NCI-H748 (cell line): ENCODE measurements around the gene PSMD8.
"Not testable (repeated sequence)": the region's sequence is repeated elsewhere in the genome, so short reads cannot be mapped to it uniquely, and the experiment has no call there.

ENCODE experiments used
- DNase-seq: peaks from one replicate; lab custom pipeline; 2025; ENCODE audit not compliant: unreplicated experiment; lab: John Stamatoyannopoulos, UW

The PSMD8 gene

DNA sequence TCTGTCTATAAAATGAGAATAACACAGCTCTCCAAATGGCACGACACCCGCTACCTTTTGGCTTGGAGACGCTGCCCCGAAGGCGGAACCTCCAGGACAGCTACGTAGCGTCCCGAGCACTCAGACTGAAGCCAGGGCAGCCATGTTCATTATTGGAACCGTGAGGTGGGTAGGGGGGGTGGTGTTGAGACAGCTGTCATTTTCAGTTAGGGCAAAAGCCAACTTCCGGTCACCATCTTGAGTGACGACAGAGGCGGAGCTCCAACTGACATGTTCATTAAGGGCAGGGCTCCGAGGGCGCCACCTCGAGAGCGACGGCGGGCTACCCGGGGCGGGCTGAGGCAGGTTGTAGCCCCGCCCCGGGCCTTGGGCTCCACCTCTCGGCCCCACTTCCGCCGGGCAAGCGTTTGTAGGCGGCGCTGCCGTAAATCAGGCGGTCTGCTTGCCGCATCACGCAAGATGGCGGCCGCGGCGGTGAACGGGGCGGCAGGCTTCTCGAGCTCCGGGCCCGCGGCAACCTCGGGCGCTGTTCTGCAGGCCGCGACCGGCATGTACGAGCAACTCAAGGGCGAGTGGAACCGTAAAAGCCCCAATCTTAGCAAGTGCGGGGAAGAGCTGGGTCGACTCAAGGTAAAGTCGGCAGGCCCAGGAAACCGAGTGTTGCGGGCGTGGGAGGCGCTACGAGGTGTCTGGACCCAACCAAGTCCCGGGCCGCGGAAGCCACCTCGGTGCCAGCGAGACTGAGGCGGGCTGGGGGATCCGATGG lies at the start of gene PSMD8:
PSMD8 (plus strand) TSS at position 240 of the 766 bp plus-strand sequence; CDS start at position 271, 31 bp downstream.
- DNase-seq, result peak; percentile 100

DNA sequence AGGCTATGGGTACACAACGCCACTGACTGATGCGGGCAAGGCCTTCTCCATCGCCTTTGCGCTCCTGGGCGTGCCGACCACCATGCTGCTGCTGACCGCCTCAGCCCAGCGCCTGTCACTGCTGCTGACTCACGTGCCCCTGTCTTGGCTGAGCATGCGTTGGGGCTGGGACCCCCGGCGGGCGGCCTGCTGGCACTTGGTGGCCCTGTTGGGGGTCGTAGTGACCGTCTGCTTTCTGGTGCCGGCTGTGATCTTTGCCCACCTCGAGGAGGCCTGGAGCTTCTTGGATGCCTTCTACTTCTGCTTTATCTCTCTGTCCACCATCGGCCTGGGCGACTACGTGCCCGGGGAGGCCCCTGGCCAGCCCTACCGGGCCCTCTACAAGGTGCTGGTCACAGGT lies 47.8 kb upstream of the PSMD8 start:
- DNase-seq, result no peak

DNA sequence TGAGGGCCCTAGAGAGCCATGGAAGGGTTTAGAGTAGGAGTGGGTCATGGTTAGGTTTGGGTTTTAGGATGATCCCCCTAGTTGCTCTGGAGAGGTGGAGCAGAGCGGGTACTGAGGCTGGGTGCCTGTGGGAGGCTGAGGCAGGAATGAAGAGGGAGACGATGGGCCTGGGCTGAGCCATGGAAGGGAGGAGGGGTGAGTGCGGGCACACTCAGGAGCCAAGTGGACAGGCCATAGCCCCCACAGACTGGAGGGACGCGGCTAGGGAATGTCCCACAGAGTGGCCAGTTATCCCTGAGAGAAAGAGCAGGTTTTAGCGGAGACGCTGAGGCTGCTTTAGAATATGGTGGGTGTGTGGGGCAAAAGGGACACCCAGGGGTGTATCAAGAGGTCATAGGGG lies 44.7 kb upstream of the PSMD8 start:
- DNase-seq, result no peak

DNA sequence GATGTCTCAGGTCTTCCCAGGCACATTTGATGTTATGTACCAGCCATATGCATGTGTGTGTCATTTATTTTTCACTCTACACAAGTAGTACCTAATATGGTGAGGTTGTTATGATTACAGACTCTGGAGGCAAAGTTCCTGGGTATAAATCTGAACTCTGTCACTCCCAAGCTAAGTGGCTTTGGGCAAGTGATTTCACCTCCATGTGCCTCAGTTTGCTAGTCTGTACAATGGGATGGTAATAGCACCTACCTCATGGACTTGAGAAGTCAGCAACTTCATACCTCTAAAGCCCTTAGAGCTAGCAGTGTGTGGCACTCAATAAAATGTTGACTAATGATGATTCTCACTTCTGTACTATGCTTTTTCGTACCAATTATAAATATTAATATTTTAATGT lies 42.6 kb upstream of the PSMD8 start:
- DNase-seq, result no peak

- DNase-seq, result no peak
These were observed 41.1 kb upstream of the PSMD8 start for GRCh38 chr19:38333245-38333644.

DNA sequence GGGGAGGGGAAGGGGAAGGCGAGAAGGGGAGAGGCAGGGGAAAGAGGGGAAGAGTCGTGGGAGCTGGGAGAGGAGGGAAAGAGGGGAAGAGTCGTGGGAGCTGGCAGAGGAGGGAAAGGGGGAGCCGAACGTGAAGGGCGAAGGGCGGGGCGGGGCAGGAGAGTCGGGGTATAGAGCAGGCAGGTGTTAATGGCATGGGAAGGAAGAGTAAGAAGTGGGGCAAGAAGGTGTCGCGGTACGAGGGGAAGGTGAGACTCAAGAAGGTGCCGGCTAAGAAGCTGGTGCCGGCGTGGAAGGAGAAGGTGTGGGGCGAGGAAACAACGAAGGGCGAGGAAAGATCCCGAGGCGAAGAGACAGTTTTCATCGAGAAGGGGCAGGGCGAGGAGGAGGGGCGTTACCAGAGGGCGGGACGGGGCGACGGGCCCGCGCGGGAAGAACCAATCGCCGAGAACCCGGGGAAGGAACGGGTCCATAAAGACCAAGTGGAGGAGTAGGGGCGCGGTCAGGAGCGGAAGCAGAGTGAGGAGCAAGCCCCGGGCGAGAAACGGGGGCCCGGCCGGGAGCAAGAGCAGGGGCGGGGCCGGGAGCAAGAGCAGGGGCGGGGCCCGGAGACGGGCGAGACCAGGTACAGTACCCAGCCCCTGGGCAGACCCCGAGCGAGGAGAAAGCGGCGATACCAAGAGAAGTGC lies 38.3 kb upstream of the PSMD8 start:
- peak; percentile 99 for DNase-seq

GRCh38 chr19:38336638-38337359 lies 37.6 kb upstream of the PSMD8 start:
- DNase-seq, result peak; percentile 95

GRCh38 chr19:38337360-38337653 lies 37.1 kb upstream of the PSMD8 start:
- DNase-seq, result no peak

- DNase-seq, result not testable (repeated sequence)
These were observed 35.4 kb upstream of the PSMD8 start for GRCh38 chr19:38339011-38339410.

GRCh38 chr19:38340927-38341326 lies 33.4 kb upstream of the PSMD8 start:
- no peak for DNase-seq

- no peak for DNase-seq
These were observed 27.5 kb upstream of the PSMD8 start for GRCh38 chr19:38346837-38347236.

DNA sequence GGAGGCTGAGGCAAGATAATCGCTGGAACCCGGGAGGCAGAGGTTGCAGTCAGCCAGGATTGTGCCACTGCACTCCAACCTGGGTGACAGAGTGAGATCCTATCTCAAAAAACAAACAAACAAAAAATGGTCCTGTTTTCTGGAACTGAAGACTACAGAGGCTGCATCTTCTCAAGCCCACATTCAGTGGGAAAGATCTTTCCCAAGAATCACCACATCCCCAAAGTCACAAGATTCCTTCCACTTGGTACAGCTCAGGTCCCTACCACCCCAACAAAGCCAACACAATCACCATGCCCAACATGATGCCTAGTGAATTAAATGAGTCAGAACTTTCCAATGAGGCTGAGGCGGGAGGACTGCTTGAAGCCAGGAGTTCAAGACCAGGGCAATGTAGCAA lies 23.5 kb upstream of the PSMD8 start:
- no peak for DNase-seq

GRCh38 chr19:38351865-38352395 lies 22.4 kb upstream of the PSMD8 start:
- DNase-seq, result no peak

GRCh38 chr19:38352611-38353010 lies 21.8 kb upstream of the PSMD8 start:
- no peak for DNase-seq

DNA sequence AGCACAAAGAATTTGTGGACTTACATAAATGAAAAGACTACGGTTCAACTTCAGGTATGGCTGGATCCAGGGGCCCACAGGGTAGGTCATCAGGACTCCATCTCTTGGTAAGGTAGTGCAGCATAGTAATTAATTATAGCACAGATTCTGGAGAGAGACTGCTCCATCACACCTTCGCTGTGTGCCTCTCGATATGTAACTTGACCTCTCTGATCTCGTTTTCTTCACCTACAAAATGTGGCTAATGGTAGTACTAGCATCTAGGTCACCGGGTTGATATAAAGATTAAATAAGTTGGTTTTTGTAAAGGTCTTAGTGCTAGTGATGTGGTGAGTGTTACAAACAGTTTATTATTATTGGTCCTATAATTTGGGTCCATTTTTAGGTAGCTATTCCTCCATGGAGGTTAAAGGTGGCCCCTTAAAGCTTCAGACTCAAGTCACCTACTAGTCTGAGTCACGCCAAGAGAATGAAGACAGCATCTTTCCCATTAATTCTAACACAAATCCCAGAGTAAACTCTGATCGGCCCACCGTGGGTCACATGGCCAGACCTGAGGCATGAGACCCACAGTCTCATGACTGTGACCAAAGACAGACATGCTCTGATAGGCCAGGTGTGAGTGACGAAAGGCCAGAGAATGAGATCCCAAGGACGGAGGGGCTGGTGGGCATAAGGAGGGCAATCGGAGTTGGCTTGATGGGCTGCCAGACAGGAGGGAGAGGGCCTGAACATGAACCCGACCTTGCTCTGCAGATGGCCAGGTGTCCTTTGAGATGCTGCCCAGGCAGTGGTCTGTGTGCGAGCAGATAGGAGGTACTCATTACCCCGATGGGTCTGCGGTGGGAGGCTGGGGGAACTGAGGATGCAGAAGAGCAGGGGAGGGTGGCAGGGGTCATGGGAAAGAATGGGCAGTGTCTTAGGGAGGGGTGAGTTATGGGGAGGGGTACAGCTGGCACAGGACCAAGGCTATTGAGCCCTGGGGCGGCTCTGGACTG lies 18.3 kb upstream of the PSMD8 start:
- DNase-seq, result no peak

DNA sequence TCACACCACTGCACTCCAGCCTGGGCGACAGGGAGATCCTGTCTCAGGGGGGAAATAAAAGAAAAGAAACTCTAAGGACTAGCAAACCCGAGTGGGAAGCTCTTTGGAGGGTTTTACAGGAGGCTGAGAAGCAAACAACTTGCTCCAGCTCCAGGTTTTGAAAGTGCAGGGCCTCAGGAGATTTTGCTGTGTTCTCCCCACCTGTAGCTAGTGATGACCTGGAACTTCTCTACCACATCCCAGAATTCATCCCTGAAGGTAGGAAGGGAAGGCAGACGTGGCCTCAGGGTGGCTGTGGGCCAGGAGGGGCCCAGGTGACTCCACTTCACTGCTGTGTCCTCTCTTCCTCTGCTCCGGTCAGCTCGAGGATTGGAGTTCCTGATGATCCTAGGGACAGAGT lies 16.3 kb upstream of the PSMD8 start:
- no peak for DNase-seq

- no peak for DNase-seq
These were observed 14.9 kb upstream of the PSMD8 start for GRCh38 chr19:38359242-38360021.

GRCh38 chr19:38360351-38360750 lies 14.0 kb upstream of the PSMD8 start:
- DNase-seq, result peak; percentile 40

DNA sequence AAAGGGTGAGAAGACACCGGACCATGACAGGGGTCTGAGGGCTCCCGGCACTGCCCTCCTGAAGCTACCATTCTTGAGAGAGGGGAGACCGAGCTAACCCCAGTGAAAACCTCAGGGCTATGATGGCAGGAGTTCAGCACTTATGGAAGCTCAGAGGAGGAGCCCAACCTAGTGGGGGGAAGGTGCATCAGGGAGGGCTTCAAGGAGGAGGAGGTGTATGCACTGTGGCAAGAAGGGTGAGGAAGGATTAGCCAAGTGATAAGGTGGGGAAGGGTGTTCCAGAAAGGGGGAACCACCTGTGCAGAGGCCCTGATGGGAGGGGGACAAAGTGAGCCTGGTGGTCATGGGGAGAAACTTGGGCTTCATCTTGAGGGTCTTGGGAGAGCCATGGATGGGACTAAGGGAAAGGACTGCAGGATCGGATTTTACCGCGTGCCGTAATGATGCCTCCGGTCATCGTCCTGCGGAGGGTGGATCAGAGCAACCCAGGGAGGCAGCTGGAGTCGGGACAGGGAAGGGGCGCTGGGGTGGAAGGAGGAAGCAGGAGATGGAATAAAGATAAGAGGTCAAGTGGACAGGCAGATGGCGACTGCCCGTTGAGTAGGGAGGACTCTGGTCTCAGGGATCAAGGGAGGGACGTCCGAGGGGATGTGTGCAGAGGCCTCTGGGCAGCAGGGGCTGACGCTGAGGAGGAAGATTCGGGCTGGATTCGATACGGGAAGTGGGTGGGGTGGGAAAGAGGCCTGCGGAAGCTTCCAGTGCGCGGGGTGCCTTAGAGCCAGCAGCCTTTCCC lies 13.3 kb upstream of the PSMD8 start:
- no peak for DNase-seq
